Body of pancreas (tissue), 4 donors: Measurements from ENCODE around the gene CENPQ.

Source experiments
- CTCF ChIP-seq, 7 experiments: fragments of 450-650 bp in 4 of 7; fragments of 200-600 bp in 3 of 7; sonication (generic) in 3 of 7; IDR thresholded peaks; one replicate each; pipeline ENCODE4 v1.5.1; 2016 to 2019; ENCODE audit warnings: antibody characterized with exemption in 7 of 7
- POLR2A ChIP-seq, 3 donors: fragments of 450-650 bp; IDR thresholded peaks; one replicate each; pipeline ENCODE4 v1.6.1; 2016; ENCODE audit warnings: antibody characterized with exemption in 3 of 3, mild to moderate bottlenecking in 2 of 3

GRCh38 chr6:49516147-49516505, 53.0 kb downstream of the CENPQ start:
- no peak for TF ChIP-seq CTCF (IDR thresholded peaks at IDR 0.05)
- TF ChIP-seq POLR2A (IDR thresholded peaks at IDR 0.05): no peak
